PC-3 (cell line): ENCODE data around the gene TTC28.

Experiments
- EZH2phosphoT487 ChIP-seq: fragments of 300-600 bp; sonication (generic); IDR thresholded peaks from 2 replicates; pipeline ENCODE4 v1.6.1; 2018; ENCODE audit warnings: mild to moderate bottlenecking, antibody characterized with exemption, low read length, borderline replicate concordance
- TF ChIP-seq, protein P1 (sequence below): fragments of 300-600 bp; sonication (generic); conservative IDR thresholded peaks from 2 replicates; pipeline ENCODE4 v1.5.1; 2017; ENCODE audit warnings: antibody characterized with exemption, low read depth, mild to moderate bottlenecking, low read length

GRCh38 chr22:27980424-27981148, 699.1 kb downstream of the TTC28 start:
- TF ChIP-seq, protein P1, sequence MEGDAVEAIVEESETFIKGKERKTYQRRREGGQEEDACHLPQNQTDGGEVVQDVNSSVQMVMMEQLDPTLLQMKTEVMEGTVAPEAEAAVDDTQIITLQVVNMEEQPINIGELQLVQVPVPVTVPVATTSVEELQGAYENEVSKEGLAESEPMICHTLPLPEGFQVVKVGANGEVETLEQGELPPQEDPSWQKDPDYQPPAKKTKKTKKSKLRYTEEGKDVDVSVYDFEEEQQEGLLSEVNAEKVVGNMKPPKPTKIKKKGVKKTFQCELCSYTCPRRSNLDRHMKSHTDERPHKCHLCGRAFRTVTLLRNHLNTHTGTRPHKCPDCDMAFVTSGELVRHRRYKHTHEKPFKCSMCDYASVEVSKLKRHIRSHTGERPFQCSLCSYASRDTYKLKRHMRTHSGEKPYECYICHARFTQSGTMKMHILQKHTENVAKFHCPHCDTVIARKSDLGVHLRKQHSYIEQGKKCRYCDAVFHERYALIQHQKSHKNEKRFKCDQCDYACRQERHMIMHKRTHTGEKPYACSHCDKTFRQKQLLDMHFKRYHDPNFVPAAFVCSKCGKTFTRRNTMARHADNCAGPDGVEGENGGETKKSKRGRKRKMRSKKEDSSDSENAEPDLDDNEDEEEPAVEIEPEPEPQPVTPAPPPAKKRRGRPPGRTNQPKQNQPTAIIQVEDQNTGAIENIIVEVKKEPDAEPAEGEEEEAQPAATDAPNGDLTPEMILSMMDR: no peak
- TF ChIP-seq EZH2phosphoT487: no peak
